NOMO-1 treated with dmso at 0.1 percent for 144 hours (cell line): ENCODE results near the gene SLC5A6.

Source experiments
- DNase-seq: peaks from one replicate; lab custom pipeline; 2025; ENCODE audit not compliant: unreplicated experiment; lab: John Stamatoyannopoulos, UW

Gene SLC5A6

GRCh38 chr2:27211943-27212625, at the start of gene SLC5A6, which contains the start of gene ATRAID:
Gene SLC5A6, minus strand, starts transcription at chr2:27212268. Its CDS starts 4,618 bp downstream, at chr2:27207650.
Gene ATRAID, plus strand, starts transcription at chr2:27212041. Its CDS starts 328 bp downstream, at chr2:27212369.
- DNase-seq: peak; percentile 88

- no peak for DNase-seq
These were observed 49.3 kb upstream of the SLC5A6 start for GRCh38 chr2:27261241-27261925.

- DNase-seq: no peak
These were observed 46.0 kb upstream of the SLC5A6 start for GRCh38 chr2:27258051-27258450.

GRCh38 chr2:27256855-27257454, 44.9 kb upstream of the SLC5A6 start:
- no peak for DNase-seq

GRCh38 chr2:27255660-27256059, 43.6 kb upstream of the SLC5A6 start:
- DNase-seq: no peak

GRCh38 chr2:27255187-27255586, 43.1 kb upstream of the SLC5A6 start:
- DNase-seq: no peak

GRCh38 chr2:27251766-27252165, 39.7 kb upstream of the SLC5A6 start:
- no peak for DNase-seq

GRCh38 chr2:27250652-27251379, 38.7 kb upstream of the SLC5A6 start:
- DNase-seq: no peak

- peak; percentile 16 for DNase-seq
These were observed 38.0 kb upstream of the SLC5A6 start for GRCh38 chr2:27249891-27250651.

- no peak for DNase-seq
These were observed 37.3 kb upstream of the SLC5A6 start for GRCh38 chr2:27249159-27249890.

- DNase-seq: no peak
These were observed 35.8 kb upstream of the SLC5A6 start for GRCh38 chr2:27247893-27248292.

- DNase-seq: no peak
These were observed 33.6 kb upstream of the SLC5A6 start for GRCh38 chr2:27245626-27246025.

GRCh38 chr2:27245116-27245515, 33.0 kb upstream of the SLC5A6 start:
- DNase-seq: no peak

GRCh38 chr2:27243391-27244130, 31.5 kb upstream of the SLC5A6 start:
- DNase-seq: no peak

GRCh38 chr2:27242614-27242951, 30.5 kb upstream of the SLC5A6 start:
- no peak for DNase-seq

- no peak for DNase-seq
These were observed 29.9 kb upstream of the SLC5A6 start for GRCh38 chr2:27241761-27242613.

- no peak for DNase-seq
These were observed 28.3 kb upstream of the SLC5A6 start for GRCh38 chr2:27240406-27240805.

GRCh38 chr2:27238976-27239375, 26.9 kb upstream of the SLC5A6 start:
- no peak for DNase-seq
